Peyer's patch (tissue), 4 donors: ENCODE measurements around the gene VSIG8. TPM values are rescaled to one million over a fixed set of nuclear protein-coding genes. Genes with fewer than 3 reads are reported as not detected.

Experiments
- DNase-seq, 3 donors: peaks; one replicate each; pipeline ENCODE4 v3.0.0-alpha.2; 2017 to 2019
- H3K27ac ChIP-seq, 4 donors: fragments of 200-600 bp; sonication (generic); one replicate each; pipeline ENCODE4 v1.5.1; 2016 to 2019
- H3K27me3 ChIP-seq, 2 donors: fragments of 200-600 bp; sonication (generic); one replicate each; pipeline ENCODE4 v1.5.1; 2019
- H3K36me3 ChIP-seq, 3 donors: fragments of 200-600 bp; sonication (generic); one replicate each; pipeline ENCODE4 v1.5.1; 2016 to 2019
- H3K4me1 ChIP-seq, 4 donors: fragments of 200-600 bp; sonication (generic); one replicate each; pipeline ENCODE4 v1.5.1; 2016 to 2019
- H3K4me3 ChIP-seq, 4 donors: fragments of 200-600 bp; sonication (generic); 1 replicate in 3 of 4; 2 replicates in 1 of 4; pipeline ENCODE4 v1.5.1; 2016 to 2019; ENCODE audit warnings: mild to moderate bottlenecking in 1 of 4
- H3K9me3 ChIP-seq, 4 donors: fragments of 200-600 bp; sonication (generic); one replicate each; pipeline ENCODE4 v1.5.1; 2016 to 2019; ENCODE audit warnings: mild to moderate bottlenecking in 1 of 4
- POLR2A ChIP-seq, 2 donors: fragments of 450-650 bp; IDR thresholded peaks; one replicate each; pipeline ENCODE4 v1.5.1; 2017; ENCODE audit warnings: antibody characterized with exemption in 2 of 2, mild to moderate bottlenecking in 2 of 2, moderate library complexity in 2 of 2
- total RNA-seq, 4 donors: library from RNA; depleted of rRNA; stranded (reverse); fragments of >200 nt; gene quantifications; one replicate each; pipeline ENCODE4 v1.1.0, GENCODE V29; 2016
- TF ChIP-seq, protein P1 (sequence below), 6 experiments: fragments of 450-650 bp in 4 of 6; fragments of 200-600 bp in 2 of 6; sonication (generic) in 1 of 6; IDR thresholded peaks; one replicate each; pipeline ENCODE4 v1.5.1; 2017 to 2019; ENCODE audit warnings: antibody characterized with exemption in 6 of 6, mild to moderate bottlenecking in 3 of 6, moderate library complexity in 1 of 6

VSIG8 gene
- total RNA-seq, 4 donors from 2014 or later = 0.85 TPM; not detected in 3

DNA sequence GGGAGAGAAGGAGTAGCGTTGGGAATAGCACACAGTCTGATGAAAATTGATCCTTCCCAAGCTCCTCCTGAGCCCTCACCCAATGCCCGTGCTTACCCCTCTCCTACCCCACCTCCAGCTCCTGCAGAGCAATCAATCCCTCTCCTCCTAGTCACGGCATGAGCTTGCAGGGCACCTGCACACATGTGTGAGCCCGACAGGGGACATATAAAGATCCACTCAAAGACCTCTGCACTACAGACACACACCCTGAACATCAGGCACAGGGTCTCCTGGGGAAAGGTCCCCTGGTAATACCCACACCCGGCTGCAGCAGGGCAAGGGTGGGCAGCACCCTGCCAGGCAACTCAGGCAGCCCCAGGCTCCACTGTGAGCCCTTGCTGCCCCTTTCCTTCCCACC lies 426 bp downstream of the VSIG8 start:
- H3K4me1 ChIP-seq = peaks cover 0 to 1% (median under 1%) of the 10 kb centered on the region in 4 donors
- no peak for DNase-seq
- no peak overlapping the region for H3K27ac ChIP-seq
- H3K4me3 ChIP-seq = no peak overlapping the region
- no peak for TF ChIP-seq POLR2A (IDR thresholded peaks at IDR 0.05)
- TF ChIP-seq, protein P1, sequence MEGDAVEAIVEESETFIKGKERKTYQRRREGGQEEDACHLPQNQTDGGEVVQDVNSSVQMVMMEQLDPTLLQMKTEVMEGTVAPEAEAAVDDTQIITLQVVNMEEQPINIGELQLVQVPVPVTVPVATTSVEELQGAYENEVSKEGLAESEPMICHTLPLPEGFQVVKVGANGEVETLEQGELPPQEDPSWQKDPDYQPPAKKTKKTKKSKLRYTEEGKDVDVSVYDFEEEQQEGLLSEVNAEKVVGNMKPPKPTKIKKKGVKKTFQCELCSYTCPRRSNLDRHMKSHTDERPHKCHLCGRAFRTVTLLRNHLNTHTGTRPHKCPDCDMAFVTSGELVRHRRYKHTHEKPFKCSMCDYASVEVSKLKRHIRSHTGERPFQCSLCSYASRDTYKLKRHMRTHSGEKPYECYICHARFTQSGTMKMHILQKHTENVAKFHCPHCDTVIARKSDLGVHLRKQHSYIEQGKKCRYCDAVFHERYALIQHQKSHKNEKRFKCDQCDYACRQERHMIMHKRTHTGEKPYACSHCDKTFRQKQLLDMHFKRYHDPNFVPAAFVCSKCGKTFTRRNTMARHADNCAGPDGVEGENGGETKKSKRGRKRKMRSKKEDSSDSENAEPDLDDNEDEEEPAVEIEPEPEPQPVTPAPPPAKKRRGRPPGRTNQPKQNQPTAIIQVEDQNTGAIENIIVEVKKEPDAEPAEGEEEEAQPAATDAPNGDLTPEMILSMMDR (IDR thresholded peaks at IDR 0.05) = no peak
- no peaks in the 10 kb centered on the region for H3K36me3 ChIP-seq
- H3K27me3 ChIP-seq = no peaks in the 10 kb centered on the region
- H3K9me3 ChIP-seq = no peaks in the 10 kb centered on the region

DNA sequence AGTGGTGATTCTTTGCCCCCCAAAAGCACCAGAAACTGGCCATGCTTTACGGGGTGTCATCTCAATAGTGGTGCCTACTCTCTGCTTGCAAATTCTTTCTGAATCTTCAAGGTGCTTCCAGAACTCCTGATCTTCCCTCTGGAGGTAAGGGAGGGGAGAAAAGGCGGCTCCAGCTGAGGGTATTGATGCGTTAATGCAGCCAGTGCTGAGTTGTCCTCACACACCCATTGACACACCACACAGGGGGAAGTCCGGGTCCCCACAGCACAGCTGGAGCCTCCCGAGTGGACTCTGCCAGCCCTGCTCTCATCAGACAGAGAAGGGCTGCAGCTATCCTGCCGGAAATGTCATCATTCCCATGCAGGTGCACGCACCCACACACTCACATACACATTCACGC lies 1.2 kb downstream of the VSIG8 start:
- H3K4me3 ChIP-seq = no peak overlapping the region
- no peak for TF ChIP-seq POLR2A (IDR thresholded peaks at IDR 0.05)
- TF ChIP-seq, protein P1 (IDR thresholded peaks at IDR 0.05) = no peak
- H3K9me3 ChIP-seq = no peaks in the 10 kb centered on the region
- H3K36me3 ChIP-seq = no peaks in the 10 kb centered on the region
- DNase-seq = no peak
- no peak overlapping the region for H3K27ac ChIP-seq
- H3K27me3 ChIP-seq = no peaks in the 10 kb centered on the region
- H3K4me1 ChIP-seq = no peaks in the 10 kb centered on the region

DNA sequence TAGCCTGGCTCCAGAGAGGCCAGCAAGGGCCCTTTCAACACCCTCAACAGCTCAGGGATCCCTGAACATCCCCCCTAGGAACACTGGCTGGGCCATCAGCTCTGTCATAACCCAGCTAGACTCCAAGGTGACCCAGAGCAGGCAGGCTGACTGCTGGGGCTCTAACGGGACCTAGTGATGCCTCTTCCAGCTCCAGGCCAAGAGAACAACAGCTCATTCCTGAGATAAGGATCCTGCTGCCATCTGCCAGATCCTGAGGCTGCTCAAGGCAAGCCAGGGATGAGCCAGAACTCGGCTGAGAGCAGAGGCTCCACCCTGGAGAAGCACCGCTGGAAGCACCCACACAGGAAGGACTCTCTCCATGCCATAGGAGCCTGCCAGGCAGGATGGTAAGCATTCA lies 2.0 kb downstream of the VSIG8 start:
- H3K27ac ChIP-seq = no peak overlapping the region
- H3K4me3 ChIP-seq = no peak overlapping the region
- no peaks in the 10 kb centered on the region for H3K36me3 ChIP-seq
- TF ChIP-seq, protein P1 (IDR thresholded peaks at IDR 0.05) = no peak
- no peaks in the 10 kb centered on the region for H3K4me1 ChIP-seq
- no peak for DNase-seq
- H3K27me3 ChIP-seq = no peaks in the 10 kb centered on the region
- no peaks in the 10 kb centered on the region for H3K9me3 ChIP-seq

DNA sequence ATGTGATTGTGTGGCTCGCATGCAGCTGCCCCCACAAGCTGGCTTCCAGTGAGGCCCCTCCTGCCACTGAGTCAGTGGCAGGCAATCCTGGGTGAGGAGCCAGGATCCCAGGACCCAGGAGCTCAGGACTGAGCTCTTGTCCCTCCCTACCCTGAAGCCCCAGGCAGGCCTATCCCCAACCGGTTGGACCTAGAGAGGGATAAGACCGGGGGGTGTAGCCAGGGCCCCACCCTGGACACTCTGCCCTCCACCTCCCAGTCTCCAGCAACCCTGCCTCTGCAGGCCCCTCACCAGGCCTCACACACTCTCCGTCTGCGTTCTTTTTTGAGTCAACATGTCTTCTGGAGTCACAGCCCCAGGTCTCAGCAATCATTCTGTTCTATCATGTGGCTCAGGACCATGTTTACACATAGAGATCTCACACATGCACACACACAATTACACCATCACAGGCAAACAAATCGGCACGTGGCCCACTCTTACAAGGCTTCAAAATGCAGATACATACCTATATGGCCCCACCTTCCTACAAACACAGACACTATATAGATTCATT lies 2.6 kb downstream of the VSIG8 start:
- no peak for DNase-seq
- no peaks in the 10 kb centered on the region for H3K27me3 ChIP-seq
- H3K36me3 ChIP-seq = no peaks in the 10 kb centered on the region
- H3K4me1 ChIP-seq = peaks cover 0 to 4% (median 1%) of the 10 kb centered on the region in 4 donors
- H3K27ac ChIP-seq = no peak overlapping the region
- TF ChIP-seq, protein P1 (IDR thresholded peaks at IDR 0.05) = no peak
- TF ChIP-seq POLR2A (IDR thresholded peaks at IDR 0.05) = no peak
- H3K4me3 ChIP-seq = no peak overlapping the region
- H3K9me3 ChIP-seq = no peaks in the 10 kb centered on the region

DNA sequence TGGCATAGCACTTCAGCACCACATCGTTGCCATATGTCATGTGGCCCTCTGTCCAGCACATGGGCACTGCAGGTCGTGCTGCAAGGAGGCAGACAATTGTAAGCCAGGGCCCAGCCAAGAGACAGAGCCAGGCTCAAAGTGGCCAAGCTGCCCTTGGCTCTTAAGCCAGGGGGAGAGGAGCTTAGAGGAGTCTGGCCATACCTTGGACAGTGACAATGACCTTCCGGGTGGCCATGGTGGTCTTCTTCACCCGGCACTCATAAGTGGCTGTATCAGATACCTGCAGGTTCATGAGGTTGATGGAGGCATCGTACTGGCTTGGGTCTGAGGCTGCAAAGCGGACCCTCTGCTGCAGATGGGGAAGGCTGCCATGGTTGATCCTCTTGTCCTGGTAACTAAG lies 4.6 kb downstream of the VSIG8 start:
- Histone ChIP-seq H3K4me3 (no peak overlapping the region), H3K36me3 (no peaks in the 10 kb centered on the region), H3K4me1 (peaks cover 0 to 7% (median 2%) of the 10 kb centered on the region in 4 donors), H3K27ac (no peak overlapping the region), H3K9me3 (no peaks in the 10 kb centered on the region), H3K27me3 (no peaks in the 10 kb centered on the region)
- TF ChIP-seq, protein P1 (IDR thresholded peaks at IDR 0.05) = no peak
- DNase-seq = no peak

DNA sequence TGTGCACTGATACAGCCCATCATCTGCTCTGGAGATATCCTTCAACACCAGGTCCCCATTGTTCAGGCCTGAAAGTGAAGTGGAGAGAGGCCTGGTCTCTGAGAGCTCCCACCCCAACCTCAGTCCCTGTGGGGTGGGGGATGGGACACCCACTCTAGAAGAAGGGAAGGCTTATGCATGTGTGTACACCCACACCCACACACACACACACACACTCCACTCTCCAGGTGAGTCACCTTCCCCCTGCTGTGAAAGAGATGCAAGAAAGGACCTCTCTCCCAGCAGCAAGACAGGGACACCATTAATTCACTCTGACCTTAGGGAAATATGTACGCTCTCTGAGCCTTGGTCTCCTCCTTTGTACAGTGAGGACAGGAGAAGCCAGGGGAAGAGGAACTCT lies 5.9 kb downstream of the VSIG8 start:
- H3K9me3 ChIP-seq = no peaks in the 10 kb centered on the region
- H3K27me3 ChIP-seq = no peaks in the 10 kb centered on the region
- no peak for TF ChIP-seq POLR2A (IDR thresholded peaks at IDR 0.05)
- TF ChIP-seq, protein P1 (IDR thresholded peaks at IDR 0.05) = no peak
- H3K36me3 ChIP-seq = no peaks in the 10 kb centered on the region
- H3K4me1 ChIP-seq = peaks cover 0 to 7% (median 2%) of the 10 kb centered on the region in 4 donors
- no peak overlapping the region for H3K4me3 ChIP-seq
- no peak overlapping the region for H3K27ac ChIP-seq
- DNase-seq = no peak
